ENCODE data around the gene ZNF580. TPM values are rescaled to one million over a fixed set of nuclear protein-coding genes. Genes with fewer than 3 reads are reported as not detected.

The ZNF580 gene
- total RNA-seq, 1 donor from 2014 or later = 35.8 TPM

GRCh38 chr19:55649268-55650125, 8.7 kb downstream of the ZNF580 start:
- no peak for DNase-seq (ENCODE audit: low read depth)
- H3K27me3 ChIP-seq (ENCODE audit: insufficient read depth, low read length) = no peaks in the 10 kb centered on the region

GRCh38 chr19:55650126-55650557, 9.3 kb downstream of the ZNF580 start:
- Histone ChIP-seq H4K20me1 (ENCODE audit: insufficient read depth, low read length) (peaks cover 12% of the 10 kb centered on the region), H3K36me3 (ENCODE audit: insufficient read depth, low read length) (peaks cover 5% of the 10 kb centered on the region), H3K27me3 (ENCODE audit: insufficient read depth, low read length) (no peaks in the 10 kb centered on the region), H2AFZ (ENCODE audit: low read depth, low read length) (no peak overlapping the region), H3K27ac (ENCODE audit: low read depth, low read length) (no peak overlapping the region), H3K9me3 (ENCODE audit: insufficient read depth, low read depth, low read length) (no peaks in the 10 kb centered on the region), H3K4me3 (ENCODE audit: insufficient read depth, low read depth, low read length) (no peak overlapping the region), H3K4me1 (ENCODE audit: insufficient read depth, low read length) (peaks cover 12% of the 10 kb centered on the region), H3K4me2 (ENCODE audit: low read length) (no peak overlapping the region), H3K79me2 (ENCODE audit: insufficient read depth, low read length) (peaks cover 22% of the 10 kb centered on the region), H3K9ac (ENCODE audit: low read length) (no peak overlapping the region)
- FAIRE-seq = no peak
- Mint-ChIP-seq H3K36me3 (ENCODE audit: low read depth, unreplicated experiment) (peaks cover 16% of the 10 kb centered on the region), H3K27ac (ENCODE audit: unreplicated experiment) (peak overlapping the region; percentile 58), H3K4me3 (ENCODE audit: unreplicated experiment) (no peak overlapping the region), H3K9me3 (ENCODE audit: unreplicated experiment) (no peaks in the 10 kb centered on the region), H3K4me1 (ENCODE audit: low read depth, unreplicated experiment) (peaks cover 9% of the 10 kb centered on the region), H3K27me3 (ENCODE audit: low read depth, unreplicated experiment) (no peaks in the 10 kb centered on the region)
- DNase-seq (ENCODE audit: low read depth) = no peak
- TF ChIP-seq CTCF (IDR thresholded peaks at IDR 0.05; ENCODE audit: insufficient read depth, low read depth, low read length) (no peak), EZH2 (IDR thresholded peaks at IDR 0.05; ENCODE audit: insufficient read depth, low read length) (no peak)

More at GRCh38 chr19:55649268-55650125, 8.7 kb downstream of the ZNF580 start:
- Mint-ChIP-seq H3K27me3 (ENCODE audit: low read depth, unreplicated experiment) (no peaks in the 10 kb centered on the region), H3K27ac (ENCODE audit: unreplicated experiment) (no peak overlapping the region), H3K4me3 (ENCODE audit: unreplicated experiment) (peak overlapping the region; percentile 83), H3K36me3 (ENCODE audit: low read depth, unreplicated experiment) (peaks cover 16% of the 10 kb centered on the region), H3K4me1 (ENCODE audit: low read depth, unreplicated experiment) (peaks cover 9% of the 10 kb centered on the region), H3K9me3 (ENCODE audit: unreplicated experiment) (no peaks in the 10 kb centered on the region)
- peak overlapping the region; percentile 96 for H3K4me2 ChIP-seq (ENCODE audit: low read length)
- H4K20me1 ChIP-seq (ENCODE audit: insufficient read depth, low read length) = peaks cover 16% of the 10 kb centered on the region
- peak overlapping the region; percentile 85 for H3K9ac ChIP-seq (ENCODE audit: low read length)
- no peak overlapping the region for H3K27ac ChIP-seq (ENCODE audit: low read depth, low read length)
- H3K79me2 ChIP-seq (ENCODE audit: insufficient read depth, low read length) = peaks cover 25% of the 10 kb centered on the region
- no peak for FAIRE-seq
- H3K4me1 ChIP-seq (ENCODE audit: insufficient read depth, low read length) = peaks cover 16% of the 10 kb centered on the region
- H3K36me3 ChIP-seq (ENCODE audit: insufficient read depth, low read length) = peaks cover 8% of the 10 kb centered on the region
- TF ChIP-seq EZH2 (IDR thresholded peaks at IDR 0.05; ENCODE audit: insufficient read depth, low read length) (no peak), CTCF (IDR thresholded peaks at IDR 0.05; ENCODE audit: insufficient read depth, low read depth, low read length) (no peak)
- H3K9me3 ChIP-seq (ENCODE audit: insufficient read depth, low read depth, low read length) = no peaks in the 10 kb centered on the region
- H2AFZ ChIP-seq (ENCODE audit: low read depth, low read length) = no peak overlapping the region
- no peak overlapping the region for H3K4me3 ChIP-seq (ENCODE audit: insufficient read depth, low read depth, low read length)
